Lung (tissue), 12 donors: ENCODE data around the gene NDUFAF3. TPM values are rescaled to one million over a fixed set of nuclear protein-coding genes. Genes with fewer than 3 reads are reported as not detected.

Experiments
- ATAC-seq: fragments of 200-7000 bp; cut with Tn5 transposase; one replicate; pipeline ENCODE4 v1.9.1; 2020; ENCODE audit warnings: moderate number of reproducible peaks; ENCODE audit not compliant: insufficient read depth, low FRiP score
- DNase-seq, 3 donors: peaks; one replicate each; pipeline ENCODE4 v3.0.0-alpha.2; 2013 to 2017
- H3K27ac ChIP-seq, 2 donors: one replicate each; pipeline ENCODE4 v1.5.1; 2013; ENCODE audit warnings: mild to moderate bottlenecking in 2 of 2, moderate library complexity in 2 of 2, control low read depth in 1 of 2, inconsistent platforms in 1 of 2, low read depth in 1 of 2, low read length in 1 of 2
- H3K27me3 ChIP-seq, 3 donors: one replicate each; pipeline ENCODE4 v1.5.1; 2013; ENCODE audit warnings: low read length in 2 of 3; ENCODE audit not compliant: control insufficient read depth in 3 of 3, insufficient read depth in 3 of 3
- H3K36me3 ChIP-seq, 4 donors: one replicate each; pipeline ENCODE4 v1.5.1; 2013; ENCODE audit warnings: low read length in 4 of 4, mild to moderate bottlenecking in 1 of 4, moderate library complexity in 1 of 4; ENCODE audit not compliant: control insufficient read depth in 4 of 4, insufficient read depth in 4 of 4
- H3K4me1 ChIP-seq, 5 donors: one replicate each; pipeline ENCODE4 v1.5.1; 2013; ENCODE audit warnings: low read length in 5 of 5, mild to moderate bottlenecking in 2 of 5, moderate library complexity in 1 of 5; ENCODE audit not compliant: control insufficient read depth in 5 of 5, insufficient read depth in 5 of 5
- H3K4me3 ChIP-seq: one replicate; pipeline ENCODE4 v1.5.1; 2013; ENCODE audit warnings: mild to moderate bottlenecking, control low read depth, moderate library complexity
- H3K9ac ChIP-seq, 2 donors: one replicate each; pipeline ENCODE4 v1.5.1; 2013; ENCODE audit warnings: low read length in 2 of 2, control low read depth in 1 of 2; ENCODE audit not compliant: insufficient read depth in 1 of 2
- H3K9me3 ChIP-seq, 4 donors: one replicate each; pipeline ENCODE4 v1.5.1; 2013; ENCODE audit warnings: low read length in 3 of 4, mild to moderate bottlenecking in 1 of 4, moderate library complexity in 1 of 4; ENCODE audit not compliant: control insufficient read depth in 4 of 4, insufficient read depth in 3 of 4
- CTCF ChIP-seq: IDR thresholded peaks from 2 replicates; pipeline ENCODE4 v1.5.1; 2012; ENCODE audit warnings: mild to moderate bottlenecking; ENCODE audit errors: control extremely low read depth, extremely low read depth
- WGBS, 2 donors: extraction: QIAGEN DNeasy Blood & Tissue Kit; methylation state at CpG; one replicate each; pipeline ENCODE4 v1.1.7; 2013; 5-methylcytosine and 5-hydroxymethylcytosine counted together
- polyA plus RNA-seq, 2 donors: library from polyadenylated mRNA; stranded (reverse); fragments of 200-250 nt; gene quantifications; one replicate each; pipeline ENCODE4 v1.2.1, GENCODE V29; 2013
- total RNA-seq, 2 donors: library from RNA; depleted of rRNA in 1 of 2; stranded (reverse); fragments of >200 nt in 1 of 2; gene quantifications; one replicate each; pipeline ENCODE4 v1.2.1, GENCODE V29; 2014 to 2021
- donor health status: control.
- donor health status: control.
- donor health status: Bipolar disorder and iron deficiency.
- donor health status: healthy.
- donor health status: DM: yes; HTN: yes; CAD: no.

The NDUFAF3 gene
- total and polyA plus RNA-seq, 4 donors: 49.9 to 143 (median 110) TPM

DNA sequence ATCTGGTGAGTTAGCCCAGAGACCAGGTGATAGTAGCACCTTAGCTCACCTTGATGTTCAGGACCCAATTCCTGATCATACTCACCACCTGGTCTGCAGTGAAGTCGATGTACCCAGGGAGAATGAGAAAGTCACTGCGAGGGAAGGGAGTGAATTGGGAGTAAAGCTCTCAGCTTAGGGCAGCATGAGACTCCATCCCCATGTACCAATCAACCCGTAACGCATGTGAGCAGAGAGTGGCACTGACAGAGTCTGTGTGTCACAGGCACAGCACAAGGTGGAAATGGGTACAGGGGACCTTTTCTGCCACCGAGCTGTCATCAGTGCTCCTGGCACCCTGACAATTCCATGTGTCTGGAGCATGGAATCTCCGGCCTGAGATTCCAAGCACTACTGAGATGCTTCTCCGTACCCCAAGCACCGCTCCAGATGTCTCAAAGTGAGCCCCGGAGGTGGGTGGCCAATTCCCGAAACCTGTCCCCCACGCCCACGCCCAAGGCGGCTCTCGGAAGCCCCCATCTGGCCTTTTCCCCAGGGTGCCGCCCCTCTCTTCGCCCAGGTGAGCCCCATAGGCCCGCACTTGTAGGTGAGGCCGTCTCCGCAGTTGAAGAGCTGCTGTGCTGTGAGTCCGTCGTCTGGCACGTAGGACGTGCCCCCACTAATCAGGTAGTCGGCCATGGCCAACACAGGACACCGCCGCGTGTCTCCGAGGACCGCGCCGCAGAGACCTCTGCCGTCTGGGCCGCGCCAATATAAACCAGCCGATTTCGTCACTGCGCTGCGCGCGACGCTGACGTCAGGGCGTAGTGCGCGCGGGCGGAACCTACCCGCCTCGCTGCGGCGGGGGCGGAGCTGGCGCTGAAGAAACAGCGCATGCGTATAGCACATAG, 7.0 kb downstream of the NDUFAF3 start, which contains the start of gene IMPDH2:
Gene IMPDH2 (minus strand): TSS at position 726 of the 890 bp plus-strand sequence. CDS start 48 bp downstream, at position 678.
- 2 to 3% methylated on average over 55 of the region's 55 CpGs for WGBS, 2 donors
- DNase-seq (peak; percentile 96 to 98 (median 96)), ATAC-seq (peak; percentile 97)
- H3K36me3 ChIP-seq: peaks cover 12 to 61% (median 47%) of the 10 kb centered on the region in 4 donors
- H3K27me3 ChIP-seq: no peaks in the 10 kb centered on the region
- peak within 1 kb of the TSS; percentile 89 to 93 for H3K27ac ChIP-seq
- peaks cover 5 to 21% (median 11%) of the 10 kb centered on the region in 5 donors for H3K4me1 ChIP-seq
- peak within 1 kb of the TSS; percentile 64 for H3K4me3 ChIP-seq
- peak; percentile 41 for TF ChIP-seq CTCF
- no peaks in the 10 kb centered on the region for H3K9me3 ChIP-seq
- peak within 1 kb of the TSS; percentile 86 to 95 for H3K9ac ChIP-seq

- no peaks in the 10 kb centered on the region for H3K9me3 ChIP-seq
- peaks cover 5 to 21% (median 11%) of the 10 kb centered on the region in 5 donors for H3K4me1 ChIP-seq
- no peak for DNase-seq
- TF ChIP-seq CTCF: no peak
- peaks cover 12 to 54% (median 44%) of the 10 kb centered on the region in 4 donors for H3K36me3 ChIP-seq
- H3K9ac ChIP-seq: peak overlapping the region in 1 of 2 donors; percentile 86
- WGBS, 2 donors: 2 to 3% methylated on average over 7 of the region's 7 CpGs
- peak overlapping the region; percentile 64 for H3K4me3 ChIP-seq
- peak overlapping the region in 1 of 2 donors; percentile 17 for H3K27ac ChIP-seq
- no peak for ATAC-seq
- no peaks in the 10 kb centered on the region for H3K27me3 ChIP-seq
Measured at GRCh38 chr3:49029563-49029884, 7.6 kb downstream of the NDUFAF3 start.

GRCh38 chr3:49030321-49030720, 8.4 kb downstream of the NDUFAF3 start:
- no peaks in the 10 kb centered on the region for H3K27me3 ChIP-seq
- ATAC-seq (no peak), DNase-seq (no peak)
- TF ChIP-seq CTCF: no peak
- peaks cover 12 to 48% (median 43%) of the 10 kb centered on the region in 4 donors for H3K36me3 ChIP-seq
- 93% methylated on average over 6 of the region's 6 CpGs for WGBS, 2 donors
- no peak overlapping the region for H3K4me3 ChIP-seq
- no peak overlapping the region for H3K9ac ChIP-seq
- H3K27ac ChIP-seq: no peak overlapping the region
- no peaks in the 10 kb centered on the region for H3K9me3 ChIP-seq
- peaks cover 5 to 21% (median 11%) of the 10 kb centered on the region in 5 donors for H3K4me1 ChIP-seq
